Stimulated activated naive B cell treated with anti-CD40 and anti-IgM and Interleukin-4, amounts not matched to agents 10 μg/mL and 1 μg/mL and 100 μg/mL, for 72 hours (primary cell): ENCODE measurements around the gene GFER.

Experiments used
- ATAC-seq, 2 donors: fragments of 150-1000 bp; cut with Tn5 transposase; replicated peaks; 2 replicates each; pipeline ENCODE4 v1.10.0; 2021; ENCODE audit warnings: moderate library complexity in 1 of 2
- DNase-seq: peaks from one replicate; pipeline ENCODE4 v3.0.0; 2021
- H3K27ac Mint-ChIP-seq: one replicate; pipeline ENCODE4 v1.8.0; 2022; ENCODE audit warnings: mild to moderate bottlenecking, mixed read lengths
- H3K27me3 Mint-ChIP-seq, 2 donors: one replicate each; pipeline ENCODE4 v1.8.0; 2022; ENCODE audit warnings: mixed read lengths in 2 of 2
- H3K36me3 Mint-ChIP-seq, 2 donors: one replicate each; pipeline ENCODE4 v1.8.0; 2022; ENCODE audit warnings: mixed read lengths in 2 of 2, mild to moderate bottlenecking in 1 of 2
- H3K4me1 Mint-ChIP-seq, 2 donors: one replicate each; pipeline ENCODE4 v1.8.0; 2022; ENCODE audit warnings: mixed read lengths in 2 of 2, mild to moderate bottlenecking in 1 of 2
- H3K4me3 Mint-ChIP-seq, 2 donors: one replicate each; pipeline ENCODE4 v1.8.0; 2022; ENCODE audit warnings: mild to moderate bottlenecking in 2 of 2, mixed read lengths in 2 of 2, moderate library complexity in 1 of 2
- H3K9me3 Mint-ChIP-seq, 2 donors: one replicate each; pipeline ENCODE4 v1.8.0; 2022; ENCODE audit warnings: mixed read lengths in 2 of 2, mild to moderate bottlenecking in 1 of 2

GFER gene

DNA sequence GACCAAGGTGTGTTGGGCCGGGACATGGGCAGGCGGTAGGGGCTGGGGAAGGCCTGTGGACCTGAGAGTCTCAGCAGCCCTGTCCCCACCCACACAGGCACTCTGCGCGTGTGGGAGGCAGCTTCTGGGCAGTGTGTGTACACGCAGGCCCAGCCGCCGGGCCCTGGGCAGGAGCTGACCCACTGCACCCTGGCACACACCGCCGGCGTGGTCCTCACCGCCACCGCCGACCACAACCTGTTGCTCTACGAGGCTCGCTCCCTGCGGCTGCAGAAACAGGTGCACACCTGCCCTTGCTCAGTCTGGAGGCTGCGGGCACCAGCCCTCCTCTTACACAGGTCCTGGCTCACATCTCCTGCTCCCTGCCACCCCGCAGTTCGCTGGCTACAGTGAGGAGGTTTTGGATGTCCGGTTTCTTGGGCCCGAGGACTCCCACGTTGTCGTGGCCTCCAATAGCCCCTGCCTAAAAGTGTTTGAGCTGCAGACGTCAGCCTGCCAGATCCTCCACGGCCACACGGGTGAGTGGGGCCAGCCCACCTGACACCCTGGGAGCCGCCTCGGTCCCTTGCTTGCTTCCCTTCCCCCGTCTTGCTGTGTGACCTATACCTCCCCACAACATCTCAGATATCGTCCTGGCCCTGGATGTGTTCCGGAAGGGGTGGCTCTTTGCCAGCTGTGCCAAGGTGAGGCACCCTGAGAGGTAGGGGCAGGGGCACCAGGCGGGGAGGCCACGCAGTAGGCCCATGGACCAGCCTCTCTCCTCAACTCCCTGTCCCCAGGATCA is 8.4 kb upstream of the GFER start:
- H3K4me3 Mint-ChIP-seq: no peak overlapping the region

DNA sequence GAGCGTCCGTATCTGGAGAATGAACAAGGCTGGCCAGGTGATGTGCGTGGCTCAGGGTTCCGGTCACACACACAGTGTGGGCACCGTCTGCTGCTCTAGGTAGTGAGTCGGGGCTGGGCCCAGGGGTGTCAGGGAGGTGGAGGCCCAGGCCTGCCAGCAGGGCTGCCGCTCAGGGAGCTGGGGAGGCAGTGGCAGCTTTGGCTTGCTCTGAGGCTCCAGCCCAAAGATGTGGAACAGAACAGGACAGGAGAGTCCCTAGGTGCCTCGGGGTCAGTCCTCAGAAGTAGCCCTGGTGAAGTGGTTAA is 7.8 kb upstream of the GFER start:
- peaks cover 53 to 67% of the 10 kb centered on the region in 2 donors for H3K36me3 Mint-ChIP-seq

More for the DNA sequence above, 8.4 kb upstream of the GFER start:
- H3K27ac Mint-ChIP-seq: peak overlapping the region; percentile 62
- peaks cover 18 to 24% of the 10 kb centered on the region in 2 donors for H3K27me3 Mint-ChIP-seq
- peaks cover 28 to 48% of the 10 kb centered on the region in 2 donors for H3K4me1 Mint-ChIP-seq
- no peaks in the 10 kb centered on the region for H3K9me3 Mint-ChIP-seq
- ATAC-seq: no peak
- no peak for DNase-seq
- peaks cover 54 to 71% of the 10 kb centered on the region in 2 donors for H3K36me3 Mint-ChIP-seq

GRCh38 chr16:1976951-1977874 is 6.8 kb upstream of the GFER start:
- ATAC-seq: no peak
- Mint-ChIP-seq H3K9me3 (no peaks in the 10 kb centered on the region), H3K4me3 (peak overlapping the region in 1 of 2 donors; percentile 59)

More for the DNA sequence above, 7.8 kb upstream of the GFER start:
- no peak for DNase-seq
- H3K4me3 Mint-ChIP-seq: no peak overlapping the region
- ATAC-seq: no peak
- H3K4me1 Mint-ChIP-seq: peaks cover 27 to 48% of the 10 kb centered on the region in 2 donors
- peak overlapping the region; percentile 62 for H3K27ac Mint-ChIP-seq
- no peaks in the 10 kb centered on the region for H3K9me3 Mint-ChIP-seq
- H3K27me3 Mint-ChIP-seq: peaks cover 22 to 29% of the 10 kb centered on the region in 2 donors

DNA sequence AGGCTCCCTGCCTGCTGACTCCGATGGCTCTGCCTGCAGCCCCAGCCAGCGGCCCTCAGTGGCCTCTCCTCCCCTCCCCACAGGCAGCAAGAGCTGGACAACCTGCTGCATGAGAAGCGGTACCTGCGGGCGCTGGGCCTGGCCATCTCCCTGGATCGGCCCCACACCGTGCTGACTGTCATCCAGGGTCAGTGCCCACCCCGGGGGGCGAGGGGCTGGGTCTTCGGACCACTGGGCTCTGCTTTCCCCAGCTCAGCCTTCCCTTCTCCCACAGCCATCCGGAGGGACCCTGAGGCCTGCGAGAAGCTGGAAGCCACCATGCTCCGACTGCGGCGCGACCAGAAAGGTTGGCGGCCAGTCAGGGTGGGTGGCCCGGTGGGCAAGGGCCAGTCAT is 6.1 kb upstream of the GFER start:
- Mint-ChIP-seq H3K4me3 (no peak overlapping the region), H3K27me3 (peaks cover 32 to 42% of the 10 kb centered on the region in 2 donors), H3K36me3 (peaks cover 44 to 55% of the 10 kb centered on the region in 2 donors), H3K27ac (no peak overlapping the region), H3K9me3 (no peaks in the 10 kb centered on the region), H3K4me1 (peaks cover 29 to 49% of the 10 kb centered on the region in 2 donors)
- ATAC-seq (no peak), DNase-seq (no peak)

More at GRCh38 chr16:1976951-1977874, 6.8 kb upstream of the GFER start:
- Mint-ChIP-seq H3K27ac (no peak overlapping the region), H3K4me1 (peaks cover 28 to 47% of the 10 kb centered on the region in 2 donors), H3K27me3 (peaks cover 28 to 35% of the 10 kb centered on the region in 2 donors), H3K36me3 (peaks cover 45 to 58% of the 10 kb centered on the region in 2 donors)
- DNase-seq: no peak

DNA sequence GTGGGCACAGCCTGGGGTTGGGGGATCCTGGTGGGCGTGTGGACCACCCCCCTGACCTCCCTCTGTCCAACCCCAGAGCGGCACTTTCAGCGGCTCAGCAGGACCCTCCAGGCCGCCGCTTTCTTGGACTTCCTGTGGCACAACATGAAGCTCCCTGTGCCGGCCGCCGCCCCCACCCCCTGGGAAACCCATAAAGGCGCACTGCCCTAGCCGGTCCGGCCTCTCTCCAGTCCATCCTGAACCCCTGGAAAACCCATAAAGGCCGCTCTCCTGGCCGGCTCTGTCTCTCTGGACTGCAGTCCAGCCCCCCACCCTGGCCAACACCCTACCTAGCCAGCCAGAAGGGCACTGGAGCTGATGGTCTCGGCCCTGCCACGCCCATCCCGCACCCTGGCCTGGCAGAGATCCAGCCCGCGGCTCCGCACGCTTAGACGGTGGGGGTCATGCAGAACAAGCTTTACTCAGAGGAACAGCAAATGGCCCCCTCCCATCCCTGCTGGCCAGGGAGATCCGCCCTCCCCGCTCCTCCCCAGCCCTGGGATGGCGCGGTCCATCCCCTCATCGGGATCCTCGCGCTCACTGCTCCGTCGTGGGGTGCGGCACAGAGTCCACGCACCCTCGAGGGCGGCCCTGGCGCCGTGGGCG is 5.4 kb upstream of the GFER start:
- Mint-ChIP-seq H3K36me3 (peaks cover 38 to 48% of the 10 kb centered on the region in 2 donors), H3K9me3 (no peaks in the 10 kb centered on the region), H3K27ac (no peak overlapping the region), H3K27me3 (peaks cover 35 to 45% of the 10 kb centered on the region in 2 donors), H3K4me3 (no peak overlapping the region), H3K4me1 (peaks cover 28 to 49% of the 10 kb centered on the region in 2 donors)
- no peak for DNase-seq
- ATAC-seq: no peak

- Mint-ChIP-seq H3K27me3 (peaks cover 35 to 45% of the 10 kb centered on the region in 2 donors), H3K27ac (no peak overlapping the region), H3K4me1 (peaks cover 28 to 49% of the 10 kb centered on the region in 2 donors), H3K9me3 (no peaks in the 10 kb centered on the region), H3K4me3 (peak overlapping the region in 1 of 2 donors; percentile 19), H3K36me3 (peaks cover 35 to 43% of the 10 kb centered on the region in 2 donors)
- no peak for ATAC-seq
- no peak for DNase-seq
Measured at GRCh38 chr16:1979271-1980029, 4.5 kb upstream of the GFER start.

DNA sequence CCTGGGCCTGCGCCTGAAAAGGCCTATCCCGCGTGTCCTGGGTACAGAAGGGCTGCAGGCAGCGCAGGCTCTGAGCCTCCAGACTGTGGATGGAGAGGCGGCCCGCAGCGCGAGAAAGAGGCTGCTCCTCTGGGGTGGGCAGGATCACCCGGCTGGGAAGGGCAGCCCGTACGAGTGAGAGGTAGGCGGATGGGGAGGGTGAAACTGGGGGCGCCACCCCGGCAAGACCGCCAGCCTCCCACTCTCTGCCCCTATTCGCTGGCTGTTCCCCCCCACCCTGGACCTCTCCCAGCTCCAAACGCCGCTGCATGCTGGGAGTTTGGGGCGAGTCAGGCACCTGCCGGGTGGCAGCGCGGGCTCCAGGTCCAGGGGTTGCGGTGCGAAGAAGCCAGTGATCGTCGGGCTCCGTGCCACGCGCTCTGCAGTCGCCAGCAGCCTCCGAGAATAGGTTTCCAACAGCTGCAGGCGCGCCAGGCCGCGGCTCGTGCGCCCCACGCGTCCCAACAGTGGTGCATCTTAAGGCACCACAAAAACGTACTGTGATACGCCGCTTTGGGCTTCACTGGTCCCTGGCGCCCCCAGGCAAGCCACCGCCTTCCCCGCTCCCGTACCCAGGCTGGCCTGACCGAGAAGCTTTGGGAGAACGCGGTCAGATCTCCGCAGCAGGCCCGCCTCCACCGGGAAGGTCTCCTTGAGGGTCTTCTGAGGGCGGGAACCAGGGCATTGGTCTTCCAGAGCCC is 3.8 kb upstream of the GFER start:
- Mint-ChIP-seq H3K27ac (no peak overlapping the region), H3K4me3 (no peak overlapping the region), H3K36me3 (peaks cover 30 to 35% of the 10 kb centered on the region in 2 donors), H3K4me1 (peaks cover 30 to 53% of the 10 kb centered on the region in 2 donors), H3K9me3 (no peaks in the 10 kb centered on the region), H3K27me3 (peaks cover 35 to 41% of the 10 kb centered on the region in 2 donors)
- ATAC-seq (no peak), DNase-seq (no peak)

DNA sequence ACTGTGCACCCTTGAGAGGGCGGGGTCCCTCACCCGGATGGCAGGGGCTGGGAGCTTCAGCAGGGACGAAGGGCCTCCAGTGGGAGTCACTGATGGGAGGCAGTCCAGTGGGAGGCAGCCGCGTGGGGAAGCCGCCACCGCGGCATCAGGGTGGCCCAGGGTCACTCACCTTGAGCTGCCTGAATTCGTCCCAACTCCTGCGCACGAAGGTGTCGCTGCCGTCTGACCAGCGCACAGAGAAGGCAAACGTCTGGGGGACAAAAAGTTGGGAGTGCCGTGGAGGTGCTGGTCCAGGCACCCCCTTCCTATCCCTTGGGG is 3.3 kb upstream of the GFER start:
- H3K9me3 Mint-ChIP-seq: no peaks in the 10 kb centered on the region
- no peak for DNase-seq
- no peak for ATAC-seq
- H3K4me1 Mint-ChIP-seq: peaks cover 35 to 58% of the 10 kb centered on the region in 2 donors
- H3K27me3 Mint-ChIP-seq: peaks cover 35 to 41% of the 10 kb centered on the region in 2 donors
- no peak overlapping the region for H3K4me3 Mint-ChIP-seq
- H3K27ac Mint-ChIP-seq: no peak overlapping the region
- H3K36me3 Mint-ChIP-seq: peaks cover 29 to 34% of the 10 kb centered on the region in 2 donors

GRCh38 chr16:1981398-1981836 is 2.6 kb upstream of the GFER start, which contains the start of gene NOXO1:
NOXO1 (minus strand) TSS chr16:1981469; CDS start chr16:1981179, 290 bp downstream.
- Mint-ChIP-seq H3K4me3 (peak within 1 kb of the TSS in 1 of 2 donors; percentile 13), H3K27me3 (peaks cover 30 to 41% of the 10 kb centered on the region in 2 donors)

DNA sequence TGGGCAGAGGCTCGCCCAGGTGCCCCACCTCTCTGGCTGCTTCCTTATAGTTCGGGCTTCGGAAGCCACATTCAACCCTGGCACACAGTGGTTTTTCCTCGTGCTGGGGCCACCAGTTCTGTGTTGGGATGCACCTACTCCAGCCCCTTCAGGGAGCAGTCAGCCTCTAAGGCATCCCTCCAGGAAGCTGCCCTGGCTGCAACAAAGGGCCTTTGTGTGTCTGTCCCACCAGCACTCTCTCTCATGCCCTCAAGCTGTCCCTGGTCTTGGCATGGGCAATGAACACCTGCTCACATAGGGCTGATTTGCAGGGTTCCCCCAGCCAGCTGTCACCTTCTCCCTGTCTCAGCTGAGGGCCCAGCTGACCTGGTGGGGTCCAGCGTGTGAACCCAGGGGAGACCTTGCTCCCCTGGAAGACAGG is 2.0 kb upstream of the GFER start:
- Mint-ChIP-seq H3K4me3 (peak overlapping the region in 1 of 2 donors; percentile 10), H3K27ac (no peak overlapping the region), H3K36me3 (peaks cover 26 to 34% of the 10 kb centered on the region in 2 donors), H3K4me1 (peaks cover 44 to 66% of the 10 kb centered on the region in 2 donors), H3K9me3 (no peaks in the 10 kb centered on the region), H3K27me3 (peaks cover 30 to 41% of the 10 kb centered on the region in 2 donors)
- no peak for DNase-seq
- no peak for ATAC-seq

More at GRCh38 chr16:1981398-1981836, 2.6 kb upstream of the GFER start, which contains the start of gene NOXO1:
- peaks cover 25 to 34% of the 10 kb centered on the region in 2 donors for H3K36me3 Mint-ChIP-seq
- no peak for DNase-seq
- peaks cover 39 to 65% of the 10 kb centered on the region in 2 donors for H3K4me1 Mint-ChIP-seq
- ATAC-seq: peak in 1 of 2 donors; percentile 25
- H3K27ac Mint-ChIP-seq: peak within 1 kb of the TSS; percentile 59
- H3K9me3 Mint-ChIP-seq: no peaks in the 10 kb centered on the region

GRCh38 chr16:1982991-1983543 is 926 bp upstream of the GFER start:
- DNase-seq (no peak), ATAC-seq (no peak)
- Mint-ChIP-seq H3K9me3 (no peaks in the 10 kb centered on the region), H3K27ac (peak overlapping the region; percentile 37), H3K4me1 (peaks cover 44 to 66% of the 10 kb centered on the region in 2 donors), H3K4me3 (peak overlapping the region in 1 of 2 donors; percentile 85), H3K27me3 (peaks cover 26 to 35% of the 10 kb centered on the region in 2 donors), H3K36me3 (peaks cover 20 to 30% of the 10 kb centered on the region in 2 donors)

GRCh38 chr16:1984347-1985225 is 593 bp downstream of the GFER start:
- no peak for DNase-seq
- peaks cover 12 to 25% of the 10 kb centered on the region in 2 donors for H3K36me3 Mint-ChIP-seq
- ATAC-seq: peak; percentile 26 to 35
- H3K27ac Mint-ChIP-seq: peak overlapping the region; percentile 88
- H3K4me3 Mint-ChIP-seq: peak overlapping the region; percentile 85 to 87
- H3K4me1 Mint-ChIP-seq: peaks cover 47 to 70% of the 10 kb centered on the region in 2 donors
- peaks cover 23 to 28% of the 10 kb centered on the region in 2 donors for H3K27me3 Mint-ChIP-seq
- no peaks in the 10 kb centered on the region for H3K9me3 Mint-ChIP-seq
